GM23338 (cell line): ENCODE measurements around the gene TBX10. TPM values are rescaled to one million over a fixed set of nuclear protein-coding genes. Genes with fewer than 3 reads are reported as not detected.
"Not testable (repeated sequence)": the region's sequence is repeated elsewhere in the genome, so short reads cannot be mapped to it uniquely, and the experiment has no call there.

Experiments
- ATAC-seq: fragments of 200-7000 bp; cut with Tn5 transposase; 3 replicates; pipeline ENCODE4 v1.9.1; 2020
- DNase-seq: peaks from one replicate; pipeline ENCODE4 v3.0.0-alpha.2; 2015; ENCODE audit warnings: low spot score
- H2AFZ ChIP-seq: fragments of 200-600 bp; sonication (generic); 2 replicates; pipeline ENCODE4 v1.8.0; 2016; ENCODE audit warnings: antibody characterized with exemption, mild to moderate bottlenecking, moderate library complexity
- H3F3A ChIP-seq: fragments of 200-600 bp; sonication (generic); replicated peaks from 2 replicates; pipeline ENCODE4 v1.8.0; 2017; ENCODE audit warnings: antibody characterized with exemption, mixed run types, low read depth
- H3K27ac ChIP-seq: fragments of 200-600 bp; sonication (generic); 2 replicates; pipeline ENCODE4 v1.6.1; 2016; ENCODE audit warnings: low read depth
- H3K27me3 ChIP-seq: fragments of 200-600 bp; sonication (generic); 2 replicates; pipeline ENCODE4 v1.8.0; 2016; ENCODE audit warnings: mild to moderate bottlenecking, mixed run types, moderate library complexity; ENCODE audit not compliant: insufficient read depth
- H3K36me3 ChIP-seq: fragments of 200-600 bp; sonication (generic); 2 replicates; pipeline ENCODE4 v1.8.0; 2016; ENCODE audit warnings: mild to moderate bottlenecking; ENCODE audit not compliant: insufficient read depth
- H3K4me1 ChIP-seq: fragments of 200-600 bp; sonication (generic); 2 replicates; pipeline ENCODE4 v1.8.0; 2016; ENCODE audit warnings: mild to moderate bottlenecking, moderate library complexity; ENCODE audit not compliant: insufficient read depth
- H3K4me2 ChIP-seq: fragments of 200-600 bp; sonication (generic); 2 replicates; pipeline ENCODE4 v1.7.1; 2017; ENCODE audit warnings: mixed run types
- H3K4me3 ChIP-seq: fragments of 200-600 bp; sonication (generic); 2 replicates; pipeline ENCODE4 v1.6.1; 2016; ENCODE audit warnings: mixed run types
- H3K79me2 ChIP-seq: fragments of 200-600 bp; sonication (generic); replicated peaks from 2 replicates; pipeline ENCODE4 v1.8.0; 2017; ENCODE audit warnings: mild to moderate bottlenecking; ENCODE audit not compliant: insufficient read depth
- H3K9me2 ChIP-seq: fragments of 200-600 bp; sonication (generic); 2 replicates; pipeline ENCODE4 v1.8.0; 2017; ENCODE audit not compliant: insufficient read depth
- H4K20me1 ChIP-seq: fragments of 200-600 bp; sonication (generic); replicated peaks from 2 replicates; pipeline ENCODE4 v1.8.0; 2017; ENCODE audit warnings: mild to moderate bottlenecking; ENCODE audit not compliant: insufficient read depth
- H3K27ac Mint-ChIP-seq: 2 replicates; pipeline ENCODE4 v1.8.0; 2020; ENCODE audit warnings: inconsistent platforms, mild to moderate bottlenecking, moderate library complexity, mixed read lengths
- H3K27me3 Mint-ChIP-seq: 3 replicates; pipeline ENCODE4 v1.8.0; 2022; ENCODE audit warnings: low read depth, mild to moderate bottlenecking, moderate library complexity, mixed read lengths, inconsistent platforms; ENCODE audit not compliant: insufficient read depth, poor library complexity
- H3K36me3 Mint-ChIP-seq: 3 replicates; pipeline ENCODE4 v1.8.0; 2021; ENCODE audit warnings: low read depth, mild to moderate bottlenecking, inconsistent platforms, moderate library complexity, mixed read lengths
- H3K4me1 Mint-ChIP-seq: 3 replicates; pipeline ENCODE4 v1.8.0; 2020; ENCODE audit warnings: mild to moderate bottlenecking, inconsistent platforms, mixed read lengths
- H3K4me3 Mint-ChIP-seq: 3 replicates; pipeline ENCODE4 v1.8.0; 2021; ENCODE audit warnings: moderate library complexity, mild to moderate bottlenecking, inconsistent platforms, mixed read lengths
- H3K9me3 Mint-ChIP-seq: 3 replicates; pipeline ENCODE4 v1.8.0; 2020; ENCODE audit warnings: moderate library complexity, mild to moderate bottlenecking, inconsistent platforms, mixed read lengths
- ZNF462 ChIP-seq: fragments of 250-450 bp; sonication (Bioruptor Pico); IDR thresholded peaks from 2 replicates; pipeline ENCODE4 v1.5.0; 2020; ENCODE audit warnings: mild to moderate bottlenecking, moderate library complexity
- polyA plus RNA-seq: library from polyadenylated mRNA; unstranded; fragments of >200 nt; fragmentation: Nextera tagmentation; extraction: Ambion mirVana; gene quantifications from 2 replicates; pipeline ENCODE4 v1.2.1, GENCODE V29; 2016
- total RNA-seq: library from RNA; depleted of rRNA; stranded (reverse); fragments of >200 nt; shearing (Covaris generic); gene quantifications from 2 replicates; pipeline ENCODE4 v1.2.3, GENCODE V29; 2014
- TF ChIP-seq, protein P1 (sequence below), 2 experiments: fragments of 200-600 bp in 1 of 2; sonication (generic) in 1 of 2; conservative IDR thresholded peaks; 2 replicates each; pipeline versions ENCODE4 v1.5.1 to v1.6.1; 2016 to 2017; ENCODE audit warnings: antibody characterized with exemption in 2 of 2, low read depth in 2 of 2, mild to moderate bottlenecking in 2 of 2, moderate library complexity in 1 of 2

TBX10 gene
- total and polyA plus RNA-seq, 2 experiments from 2014 or later: 0.10 TPM; not detected in 1

DNA sequence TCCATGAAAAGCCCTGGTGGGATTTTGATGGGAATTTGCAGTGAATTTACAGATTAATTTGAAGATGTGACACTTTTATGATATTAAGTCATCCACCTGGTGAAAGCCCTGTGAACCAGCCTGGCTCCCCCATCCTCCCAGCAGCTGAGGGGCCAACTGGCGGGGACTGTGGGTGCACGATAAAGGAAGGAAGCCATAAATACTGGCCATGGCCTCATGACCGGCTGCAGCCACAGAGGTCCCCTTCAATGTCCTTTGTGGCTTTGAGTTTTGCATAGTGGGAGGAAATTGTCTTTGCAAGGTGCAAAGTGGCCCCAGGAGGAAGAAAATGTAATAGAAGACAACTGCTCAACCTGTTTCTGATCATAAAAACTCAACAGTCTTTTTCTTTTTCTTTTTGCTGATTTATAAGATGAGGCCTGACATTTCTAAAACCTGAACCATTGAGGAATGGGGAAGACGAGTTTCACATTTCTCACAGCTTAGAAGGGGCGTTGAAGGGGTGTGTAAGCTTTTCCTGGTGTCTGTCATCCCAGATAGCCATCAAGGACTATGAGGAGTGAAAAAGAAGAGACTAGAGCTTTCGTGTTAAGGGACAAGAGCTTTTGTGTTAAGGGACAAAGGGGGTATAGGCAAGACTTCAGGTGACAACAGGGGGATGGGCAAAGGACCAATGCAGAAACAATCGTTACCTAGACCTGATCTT, 39.1 kb downstream of the TBX10 start (continued):
- TF ChIP-seq ZNF462 (CRISPR knock-in tag): no peak

DNA sequence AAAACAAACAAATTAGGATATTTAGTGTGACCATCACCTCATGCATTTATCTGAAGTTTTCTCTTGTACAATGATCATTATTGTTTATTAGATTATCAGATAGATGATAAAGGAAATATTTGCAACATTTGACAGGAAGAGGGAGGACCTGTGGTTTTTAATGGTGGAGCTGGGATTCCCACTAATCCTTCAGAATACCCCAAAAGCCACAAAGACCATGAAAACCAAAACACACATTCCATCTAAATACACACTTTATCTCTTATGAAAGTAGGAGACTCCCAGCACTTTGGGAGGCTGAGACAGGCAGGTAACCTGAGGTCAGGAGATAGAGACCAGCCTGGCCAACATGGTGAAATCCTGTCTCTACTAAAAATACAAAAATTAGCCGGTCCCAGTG, 40.4 kb downstream of the TBX10 start:
- H3K79me2 ChIP-seq: no peaks in the 10 kb centered on the region
- Mint-ChIP-seq H3K27me3 (peaks cover 2% of the 10 kb centered on the region), H3K4me1 (peaks cover 9% of the 10 kb centered on the region), H3K36me3 (no peaks in the 10 kb centered on the region; the same call in 2 of the 3 replicates), H3K9me3 (peaks cover 24% of the 10 kb centered on the region), H3K4me3 (no peak overlapping the region), H3K27ac (no peak overlapping the region)
- H3K4me2 ChIP-seq: no peak overlapping the region
- peaks cover 11% of the 10 kb centered on the region for H3K4me1 ChIP-seq
- H3K27ac ChIP-seq: no peak overlapping the region
- no peaks in the 10 kb centered on the region for H3K27me3 ChIP-seq
- no peak overlapping the region for H3K4me3 ChIP-seq
- DNase-seq: no peak
- ATAC-seq: no peak
- H3K36me3 ChIP-seq: no peaks in the 10 kb centered on the region; the same call in 1 of the 2 replicates
- H3K9me2 ChIP-seq: 0 out of 2 replicates have a peak, but pooled peaks cover 2% of the 10 kb centered on the region
- H3F3A ChIP-seq: 0 out of 2 replicates have a peak, but pooled peaks cover 6% of the 10 kb centered on the region
- no peak overlapping the region for H2AFZ ChIP-seq
- TF ChIP-seq, protein P1, sequence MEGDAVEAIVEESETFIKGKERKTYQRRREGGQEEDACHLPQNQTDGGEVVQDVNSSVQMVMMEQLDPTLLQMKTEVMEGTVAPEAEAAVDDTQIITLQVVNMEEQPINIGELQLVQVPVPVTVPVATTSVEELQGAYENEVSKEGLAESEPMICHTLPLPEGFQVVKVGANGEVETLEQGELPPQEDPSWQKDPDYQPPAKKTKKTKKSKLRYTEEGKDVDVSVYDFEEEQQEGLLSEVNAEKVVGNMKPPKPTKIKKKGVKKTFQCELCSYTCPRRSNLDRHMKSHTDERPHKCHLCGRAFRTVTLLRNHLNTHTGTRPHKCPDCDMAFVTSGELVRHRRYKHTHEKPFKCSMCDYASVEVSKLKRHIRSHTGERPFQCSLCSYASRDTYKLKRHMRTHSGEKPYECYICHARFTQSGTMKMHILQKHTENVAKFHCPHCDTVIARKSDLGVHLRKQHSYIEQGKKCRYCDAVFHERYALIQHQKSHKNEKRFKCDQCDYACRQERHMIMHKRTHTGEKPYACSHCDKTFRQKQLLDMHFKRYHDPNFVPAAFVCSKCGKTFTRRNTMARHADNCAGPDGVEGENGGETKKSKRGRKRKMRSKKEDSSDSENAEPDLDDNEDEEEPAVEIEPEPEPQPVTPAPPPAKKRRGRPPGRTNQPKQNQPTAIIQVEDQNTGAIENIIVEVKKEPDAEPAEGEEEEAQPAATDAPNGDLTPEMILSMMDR (conservative IDR thresholded peaks at IDR 0.05; ENCODE audit: low read depth in 2 of 2): no peak
- no peaks in the 10 kb centered on the region for H4K20me1 ChIP-seq

- H3K27me3 Mint-ChIP-seq, H3K27me3 ChIP-seq: not testable (repeated sequence)
Observed at GRCh38 chr11:67597963-67598362, 41.6 kb downstream of the TBX10 start.

GRCh38 chr11:67597458-67597857, 42.1 kb downstream of the TBX10 start:
- not testable (repeated sequence) for ATAC-seq, H3K4me3 Mint-ChIP-seq, H3K36me3 ChIP-seq, DNase-seq, H3K4me2 ChIP-seq, H3K27ac Mint-ChIP-seq, H3K9me2 ChIP-seq, H3K27me3 Mint-ChIP-seq, H3K4me3 ChIP-seq, H4K20me1 ChIP-seq, H2AFZ ChIP-seq, H3K27me3 ChIP-seq, H3K4me1 ChIP-seq, H3K79me2 ChIP-seq, H3F3A ChIP-seq, H3K36me3 Mint-ChIP-seq, H3K27ac ChIP-seq
- Mint-ChIP-seq H3K9me3 (peaks cover 19% of the 10 kb centered on the region), H3K4me1 (peaks cover 12% of the 10 kb centered on the region)

More at GRCh38 chr11:67597963-67598362, 41.6 kb downstream of the TBX10 start:
- not testable (repeated sequence) for ATAC-seq, H3K36me3 ChIP-seq, H3K4me3 ChIP-seq, DNase-seq, H3K27ac Mint-ChIP-seq, H3K9me2 ChIP-seq, H3F3A ChIP-seq, H2AFZ ChIP-seq, H3K4me2 ChIP-seq, H3K27ac ChIP-seq, H3K36me3 Mint-ChIP-seq, H3K79me2 ChIP-seq, H4K20me1 ChIP-seq, H3K4me3 Mint-ChIP-seq, H3K4me1 ChIP-seq
- peaks cover 12% of the 10 kb centered on the region for H3K4me1 Mint-ChIP-seq
- H3K9me3 Mint-ChIP-seq: peaks cover 24% of the 10 kb centered on the region
